GM12872 (cell line): ENCODE measurements around the gene BSN.

ENCODE experiments used
- CTCF ChIP-seq: IDR thresholded peaks from 3 replicates; pipeline ENCODE4 v1.5.1; 2011; ENCODE audit warnings: low read depth, mild to moderate bottlenecking, low read length, moderate library complexity; ENCODE audit not compliant: insufficient read depth

The BSN gene

GRCh38 chr3:49670940-49671290, 116.6 kb downstream of the BSN start:
- TF ChIP-seq CTCF = no peak

- TF ChIP-seq CTCF = peak; percentile 95
Measured at GRCh38 chr3:49671291-49672288, 117.3 kb downstream of the BSN start.

- TF ChIP-seq CTCF = no peak
Measured at GRCh38 chr3:49673121-49673714, 118.9 kb downstream of the BSN start.

- no peak for TF ChIP-seq CTCF
Measured at GRCh38 chr3:49673715-49674496, 119.6 kb downstream of the BSN start, which contains the start of gene APEH. Gene APEH (plus strand): TSS chr3:49674351. CDS start chr3:49674402, 51 bp downstream.

- no peak for TF ChIP-seq CTCF
Measured at GRCh38 chr3:49674497-49674983, 120.3 kb downstream of the BSN start.

GRCh38 chr3:49675912-49676311, 121.6 kb downstream of the BSN start:
- TF ChIP-seq CTCF = no peak
